Measurements from ENCODE around the gene MAP2K5.

MAP2K5 gene

DNA sequence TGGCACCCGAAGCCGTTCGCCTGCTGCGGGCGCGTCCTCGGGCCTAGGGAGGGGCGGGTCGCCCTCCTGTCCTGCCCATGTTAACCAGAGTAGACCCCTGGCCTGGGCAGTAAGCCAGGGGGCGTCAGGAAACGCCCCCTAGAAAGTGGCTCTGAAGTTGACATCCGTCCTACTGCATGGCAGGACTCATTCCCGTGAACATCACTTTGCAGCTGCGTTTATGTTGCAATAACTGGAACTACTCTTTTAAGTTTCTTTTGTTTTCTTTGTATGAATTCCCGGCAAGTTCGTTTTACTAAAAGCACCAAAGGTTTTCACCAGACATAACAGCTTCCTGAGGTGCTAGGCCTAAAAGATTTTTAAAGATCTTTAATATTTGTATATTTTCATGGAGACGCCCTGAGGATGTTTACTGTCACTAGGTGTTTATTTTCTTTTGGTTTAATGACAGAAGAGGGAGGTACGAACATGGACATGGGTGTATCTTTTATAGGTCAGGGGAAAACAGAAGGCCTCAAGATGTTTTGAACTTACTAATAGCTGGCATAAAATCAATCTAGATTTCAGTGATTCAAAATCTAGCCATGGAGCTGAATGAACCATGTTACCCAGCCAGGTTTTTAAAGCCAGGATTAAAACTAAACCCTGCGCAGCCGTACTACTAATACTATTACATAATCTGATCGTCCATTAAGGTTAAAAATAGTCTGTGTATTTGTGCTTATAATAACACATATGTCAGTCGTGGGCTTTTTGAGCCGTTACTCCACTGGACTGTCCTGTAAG is 20.5 kb upstream of the MAP2K5 start:
- no peak for DNase-seq

DNA sequence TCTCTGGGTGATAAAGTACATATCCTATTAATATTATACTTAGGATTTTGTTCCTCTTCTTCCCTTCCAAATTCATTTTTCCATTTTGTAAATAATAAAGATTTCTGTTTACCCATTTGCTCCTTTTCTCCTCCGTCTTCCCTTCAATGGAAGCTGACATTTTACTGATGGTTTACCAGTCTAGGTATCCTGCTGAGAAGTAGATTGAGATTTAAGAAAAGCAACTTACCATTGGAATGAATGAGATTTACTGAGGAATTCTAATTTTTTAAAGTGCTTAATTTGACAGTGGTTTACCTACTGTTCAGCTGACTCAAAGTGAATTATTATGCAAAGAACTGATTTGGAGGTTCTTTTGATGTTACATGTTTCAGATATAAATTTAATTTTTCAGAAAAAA is 19.2 kb upstream of the MAP2K5 start:
- no peak for DNase-seq

DNA sequence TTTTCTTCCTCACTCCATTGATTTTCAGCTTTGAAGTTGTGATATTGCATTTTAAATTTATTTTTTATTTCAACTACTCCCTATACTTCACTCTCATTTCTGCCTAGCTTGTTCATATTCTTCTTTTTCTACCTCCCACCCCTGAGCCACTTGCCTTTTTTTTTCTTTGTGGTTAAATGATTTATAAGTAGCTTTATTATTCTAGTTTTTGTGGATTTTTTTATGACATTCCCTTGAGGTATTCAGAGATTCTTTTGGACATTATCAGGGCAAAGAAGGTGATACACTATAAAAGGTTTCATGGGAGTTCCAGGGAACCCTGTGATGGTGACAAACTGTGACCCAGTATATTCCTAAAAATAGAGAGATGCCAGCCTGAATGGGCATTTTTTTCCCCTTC is 18.3 kb upstream of the MAP2K5 start:
- no peak for DNase-seq

DNA sequence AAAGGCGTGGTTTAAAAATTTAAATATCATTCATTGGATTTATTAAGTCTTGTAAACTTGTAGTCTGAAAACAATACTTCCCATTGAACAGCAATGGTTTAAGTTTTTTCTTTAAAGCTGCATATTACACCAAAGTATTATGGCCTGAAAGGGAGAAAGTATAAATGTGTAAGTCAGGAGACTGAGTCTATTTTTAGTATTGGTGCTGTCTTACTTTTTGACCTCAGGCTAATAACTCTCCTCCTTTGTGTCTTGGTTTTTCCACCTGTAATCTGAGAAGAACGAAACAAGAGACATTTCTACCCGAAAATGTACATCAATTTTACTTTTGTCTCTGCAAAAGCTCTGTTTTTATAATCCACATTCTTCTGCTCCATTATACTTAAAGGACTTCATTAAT is 14.0 kb upstream of the MAP2K5 start:
- DNase-seq: no peak

DNA sequence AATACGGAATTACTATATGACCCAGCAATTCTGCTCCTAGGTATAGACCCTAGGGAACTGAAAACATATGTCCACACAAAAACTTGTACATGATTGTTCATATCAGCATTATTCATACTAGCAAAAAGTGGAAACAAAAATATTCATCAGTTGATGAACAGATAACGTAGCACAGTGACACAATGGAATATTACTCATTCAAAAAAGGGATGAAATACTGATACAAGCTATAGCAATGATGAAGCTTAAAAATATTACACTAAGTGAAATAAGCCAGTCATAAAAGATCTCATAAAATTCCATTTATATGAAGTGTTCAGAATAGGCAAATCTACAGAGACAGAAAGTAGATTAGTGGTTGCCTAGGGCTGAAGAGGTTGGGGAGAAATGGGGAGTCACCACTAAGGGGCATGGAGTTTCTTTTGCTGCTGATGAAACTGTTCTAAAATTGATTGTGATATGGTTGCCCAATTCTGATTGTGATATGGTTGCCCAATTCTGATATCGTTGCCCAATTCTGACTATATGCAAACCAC is 11.1 kb upstream of the MAP2K5 start:
- no peak for DNase-seq

DNA sequence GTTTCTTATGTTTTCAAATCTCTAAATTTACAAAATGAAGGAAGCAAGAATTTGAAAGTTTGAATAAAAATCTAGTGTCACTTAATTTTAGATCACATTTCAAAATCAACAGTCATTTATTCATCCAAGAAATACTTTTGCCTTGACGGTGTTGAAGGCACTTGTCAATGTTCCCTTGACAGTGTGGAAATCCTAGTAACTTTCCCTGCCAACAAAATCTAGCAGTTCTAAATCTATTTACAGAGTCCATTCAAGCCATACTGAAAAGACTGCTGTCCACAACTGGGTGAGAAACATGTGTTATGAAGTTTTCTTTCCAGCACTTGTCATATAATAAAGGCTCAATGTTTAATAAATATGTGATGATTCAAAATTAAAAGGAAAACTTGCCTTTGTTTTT is 8.6 kb upstream of the MAP2K5 start:
- DNase-seq: no peak

DNA sequence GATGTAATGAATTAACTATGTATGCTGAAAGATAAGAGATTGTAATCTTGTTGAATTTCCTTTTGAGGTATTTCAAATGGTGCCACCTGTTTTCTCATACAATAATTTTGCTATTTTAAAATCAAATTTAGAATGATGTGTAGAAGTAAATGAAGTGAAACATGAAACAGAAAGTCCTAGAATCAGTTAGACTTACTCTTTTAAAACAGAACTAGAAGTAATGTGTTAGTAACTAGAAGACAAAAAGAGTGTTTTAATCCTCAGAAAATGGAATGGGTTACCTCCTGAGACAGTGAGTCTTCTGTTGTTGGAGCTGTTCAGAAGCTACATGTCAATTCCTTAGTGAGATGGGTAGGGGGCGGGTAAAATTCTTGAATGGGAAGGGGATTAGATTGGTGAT is 8.1 kb upstream of the MAP2K5 start:
- no peak for DNase-seq

DNA sequence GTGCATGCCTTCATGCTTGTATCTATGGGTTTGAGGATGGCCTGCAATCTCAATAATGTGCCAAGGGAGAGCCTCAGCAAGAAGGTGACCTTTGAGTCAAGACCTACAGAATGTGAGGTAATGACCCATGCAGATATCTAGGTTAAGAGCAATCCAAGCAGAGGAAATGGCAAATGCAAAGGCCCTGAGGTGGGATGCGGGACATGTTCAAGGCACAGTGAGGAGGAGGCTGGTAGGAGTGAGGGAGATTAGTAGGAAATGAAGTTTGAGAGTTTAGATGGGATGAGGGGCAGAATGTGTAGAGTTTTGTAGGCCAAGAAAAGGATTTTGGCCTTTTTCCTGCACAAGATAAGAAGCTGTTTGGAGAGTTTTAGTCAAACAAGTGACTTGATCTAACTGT is 4.7 kb upstream of the MAP2K5 start:
- DNase-seq: no peak

DNA sequence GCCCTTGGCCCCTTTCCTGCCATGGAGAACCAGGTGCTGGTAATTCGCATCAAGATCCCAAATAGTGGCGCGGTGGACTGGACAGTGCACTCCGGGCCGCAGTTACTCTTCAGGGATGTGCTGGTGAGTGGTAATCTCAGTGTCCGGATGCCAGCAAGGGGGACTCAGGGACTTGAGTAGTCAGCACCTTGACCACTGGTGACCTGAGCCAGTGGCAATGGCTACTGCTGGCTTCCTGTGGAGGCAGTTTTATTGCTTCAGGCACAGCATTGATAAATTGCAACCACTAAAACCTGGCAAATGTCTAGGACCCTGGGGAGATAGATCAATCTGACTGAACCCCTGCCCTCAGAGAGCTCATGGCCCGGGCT is 830 bp downstream of the MAP2K5 start:
- no peak for DNase-seq

DNA sequence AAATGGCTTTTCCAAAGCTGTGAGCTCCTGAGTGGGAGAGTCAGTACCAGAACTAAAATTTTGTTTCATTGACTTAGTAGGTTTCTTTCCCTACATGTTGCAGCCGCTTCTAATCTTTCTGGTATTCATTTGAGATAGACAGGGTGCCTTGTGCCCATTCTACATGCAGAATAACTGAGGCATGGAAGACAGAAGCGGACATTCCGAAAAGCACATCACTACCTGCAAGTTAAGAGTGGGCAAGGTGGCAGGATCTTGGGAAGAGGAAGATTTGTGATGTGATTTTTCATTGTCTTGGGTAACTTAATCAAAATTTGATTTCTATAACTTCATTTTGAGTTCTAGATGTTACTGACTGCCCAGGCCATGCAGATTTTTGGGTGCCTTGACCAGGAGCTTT is 2.0 kb downstream of the MAP2K5 start:
- DNase-seq: no peak

DNA sequence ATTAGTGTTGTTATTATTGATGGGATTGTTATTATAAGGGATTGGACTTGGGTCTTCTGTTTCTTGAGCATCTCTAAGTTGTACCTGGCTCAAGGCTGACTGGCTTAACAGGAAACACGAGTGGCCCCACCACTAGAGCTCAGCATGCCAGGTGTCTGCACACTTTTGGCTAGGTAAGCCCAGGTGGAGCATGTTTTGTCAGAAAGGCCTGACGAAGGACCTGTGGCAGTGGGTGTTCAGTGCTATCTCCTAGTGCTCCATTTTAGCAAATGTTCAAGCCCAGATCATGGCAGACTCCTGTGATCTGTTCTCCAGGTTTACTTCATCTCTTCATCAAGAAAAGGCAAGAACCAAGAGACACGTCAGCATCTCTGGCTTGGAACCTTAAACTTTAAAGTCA is 3.4 kb downstream of the MAP2K5 start:
- DNase-seq: no peak

DNA sequence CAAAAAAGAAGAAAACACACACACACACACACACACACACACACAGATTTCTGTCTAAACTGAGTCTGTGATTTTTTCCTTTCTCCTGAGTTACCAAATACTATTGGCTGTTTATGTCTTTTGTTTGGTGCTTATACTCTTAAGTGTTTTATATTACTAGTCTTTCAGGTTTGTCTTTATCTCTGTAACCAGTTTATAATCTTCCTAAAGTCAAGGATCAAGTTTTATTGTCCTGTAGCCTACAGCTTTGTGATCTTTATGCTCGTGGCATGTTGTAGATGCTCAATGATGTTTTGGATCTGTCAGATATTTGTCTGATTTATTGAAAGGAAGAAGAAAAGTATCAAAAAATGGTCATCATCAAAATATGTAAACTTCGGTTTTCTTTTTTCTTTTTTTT is 4.6 kb downstream of the MAP2K5 start:
- DNase-seq: no peak

DNA sequence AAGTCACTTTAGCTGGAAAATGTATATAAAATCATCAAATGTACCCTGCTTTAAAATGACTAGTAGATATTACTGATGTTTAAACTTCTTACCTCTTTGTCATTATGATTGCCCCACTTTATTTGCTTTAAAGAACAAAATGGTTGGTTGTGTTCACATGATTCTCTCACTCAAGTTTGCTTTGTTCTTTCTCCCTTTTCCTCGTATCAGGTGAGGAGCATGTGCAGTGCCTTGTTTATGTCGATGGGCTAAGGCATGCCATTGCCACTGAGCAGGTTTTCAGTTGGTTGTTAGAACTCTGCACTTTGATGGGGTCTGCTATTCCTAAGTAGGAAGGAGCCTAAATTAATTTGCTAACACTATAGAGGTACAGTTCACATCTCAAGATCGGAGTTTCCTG is 5.3 kb downstream of the MAP2K5 start:
- no peak for DNase-seq

DNA sequence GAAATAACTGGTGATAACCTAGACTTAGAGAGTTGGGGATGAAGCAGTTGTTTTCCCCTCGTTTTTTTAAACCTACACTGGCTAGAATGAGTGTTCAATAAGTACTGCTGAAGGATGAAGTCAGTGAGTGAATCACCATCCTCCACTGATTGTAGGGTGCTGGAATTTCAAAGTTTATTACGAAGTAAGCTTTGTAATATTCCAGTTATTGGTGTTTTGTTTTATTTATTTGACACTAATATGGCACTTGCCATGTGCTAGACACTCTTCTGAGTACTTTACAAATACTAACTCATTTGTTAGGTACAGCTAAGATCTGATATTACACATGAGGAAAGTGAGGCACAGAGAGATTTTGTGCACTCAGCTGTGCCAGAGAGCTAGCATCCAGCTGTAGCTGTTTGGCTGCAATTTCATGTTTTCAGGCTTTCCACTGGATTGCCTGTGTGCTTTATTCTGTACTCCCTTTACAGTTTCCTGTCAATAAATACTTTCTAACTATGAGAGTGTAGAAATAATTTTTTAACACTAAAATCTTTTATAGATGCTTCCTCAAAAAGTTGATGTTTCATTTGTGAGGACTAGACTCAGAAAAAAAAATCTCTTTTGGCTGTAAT is 5.8 kb downstream of the MAP2K5 start:
- no peak for DNase-seq

DNA sequence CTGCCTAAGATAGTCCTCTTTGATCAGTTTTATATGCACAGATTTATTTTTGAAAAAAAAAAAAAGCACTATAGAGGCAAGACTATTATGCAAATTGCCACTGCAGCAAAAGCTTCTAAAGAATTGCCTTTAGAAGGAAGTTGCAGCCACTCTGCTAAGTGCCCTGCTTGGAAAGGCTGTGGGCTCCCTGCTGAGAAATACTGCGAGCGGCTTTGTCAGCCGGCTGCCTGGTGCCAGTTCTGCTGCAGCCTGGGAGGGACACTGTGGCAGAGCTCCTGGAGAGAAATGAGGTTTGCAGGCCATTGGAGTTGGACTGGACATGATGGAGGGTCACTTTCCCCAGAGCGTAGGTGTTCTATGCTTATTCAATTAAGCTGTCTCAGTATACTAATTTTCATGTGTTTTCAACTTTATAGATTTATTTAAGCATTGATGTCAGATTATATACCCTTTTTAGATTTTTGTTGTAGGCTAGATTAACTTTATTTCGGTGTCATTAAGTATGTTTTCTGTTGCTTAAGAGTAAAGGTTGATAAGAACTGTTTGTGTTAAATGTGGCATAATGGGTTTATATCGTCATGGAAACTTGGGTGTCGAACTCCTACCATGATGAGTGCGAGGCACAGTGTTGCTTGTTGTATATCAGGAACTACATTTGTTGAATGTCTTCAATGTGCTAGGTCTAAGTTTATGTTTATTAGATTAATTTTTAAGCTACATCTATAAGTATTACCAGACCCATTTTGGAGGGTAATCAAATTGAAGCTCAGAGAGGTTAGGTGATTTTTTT is 6.6 kb downstream of the MAP2K5 start:
- no peak for DNase-seq

DNA sequence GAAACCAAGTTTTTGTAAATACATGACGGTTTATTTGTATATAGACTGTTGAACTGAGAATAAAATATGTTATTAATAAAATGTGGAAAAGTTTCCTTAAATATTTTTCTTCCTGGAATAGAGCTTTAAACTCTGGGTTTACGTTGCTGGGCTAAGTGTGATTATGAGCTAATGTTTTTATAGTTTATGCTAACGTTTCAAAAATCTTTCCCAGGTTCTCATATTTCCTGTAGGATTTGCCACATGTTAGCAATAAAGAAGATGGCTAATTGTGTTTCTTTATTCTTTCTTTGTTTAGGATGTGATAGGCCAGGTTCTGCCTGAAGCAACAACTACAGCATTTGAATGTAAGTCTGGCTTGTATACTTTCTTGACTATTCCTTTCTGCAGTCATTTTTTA is 7.2 kb downstream of the MAP2K5 start:
- DNase-seq: no peak

DNA sequence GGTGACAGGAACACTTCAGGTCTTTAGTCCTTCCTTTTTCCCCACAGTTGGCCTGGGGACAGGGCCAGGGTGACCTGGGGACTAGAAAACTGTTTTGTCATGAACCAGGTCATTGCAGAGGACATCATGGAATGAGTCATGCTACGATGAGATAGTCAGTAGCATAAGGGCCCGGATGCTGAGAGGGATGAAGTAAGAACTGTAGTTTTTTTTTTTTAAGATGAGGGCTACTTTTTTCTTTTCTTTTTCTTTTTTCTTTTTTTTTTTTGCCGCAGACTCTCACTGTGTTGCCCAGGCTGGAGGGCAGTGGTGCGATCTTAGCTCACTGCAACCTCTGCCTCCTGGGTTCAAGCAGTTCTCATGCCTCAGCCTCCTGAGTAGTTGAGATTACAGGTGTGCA is 8.0 kb downstream of the MAP2K5 start:
- DNase-seq: no peak

DNA sequence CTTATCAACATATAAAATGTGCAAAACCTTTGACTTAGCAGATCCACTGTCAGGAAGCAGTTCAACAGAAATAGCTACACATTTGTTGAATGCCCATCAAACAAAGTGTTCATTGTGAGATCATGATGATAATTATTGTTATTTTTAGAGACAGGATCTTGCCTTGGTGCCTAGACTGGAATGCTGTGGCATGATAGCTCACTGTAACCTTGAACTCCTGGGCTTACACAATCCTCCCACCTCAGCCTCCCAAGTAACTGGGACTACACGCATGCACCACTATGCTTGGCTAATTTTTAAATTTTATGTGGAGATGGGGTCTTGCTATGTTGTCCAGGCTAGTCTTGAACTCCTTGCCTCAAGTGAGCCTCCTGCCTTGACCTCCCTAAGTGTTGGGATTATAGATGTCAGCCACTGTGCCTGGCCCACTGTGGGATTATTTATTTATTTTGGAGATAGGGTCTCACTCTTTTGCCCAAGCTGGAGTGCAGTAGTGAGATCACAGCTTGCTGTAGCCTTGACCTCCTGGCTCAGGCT is 8.8 kb downstream of the MAP2K5 start:
- DNase-seq: no peak

DNA sequence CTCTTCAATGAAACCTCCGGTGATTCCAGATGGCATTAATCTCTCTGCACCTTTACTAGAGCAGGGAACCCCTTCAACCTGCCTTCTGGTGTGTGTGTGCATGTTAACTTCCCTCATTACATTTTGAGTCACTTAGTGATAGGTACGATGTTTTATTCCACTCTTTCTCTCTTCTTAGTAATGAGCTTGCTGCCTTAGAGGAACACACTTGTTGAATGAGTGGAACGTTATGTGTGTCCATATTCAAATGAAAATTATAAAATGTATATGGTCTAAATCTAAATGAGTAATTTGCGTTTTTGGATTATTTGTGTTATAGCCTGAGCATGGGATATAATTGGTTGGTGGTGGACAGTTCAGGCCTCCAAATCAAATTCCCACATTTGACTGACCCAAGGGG is 12.1 kb downstream of the MAP2K5 start:
- no peak for DNase-seq

DNA sequence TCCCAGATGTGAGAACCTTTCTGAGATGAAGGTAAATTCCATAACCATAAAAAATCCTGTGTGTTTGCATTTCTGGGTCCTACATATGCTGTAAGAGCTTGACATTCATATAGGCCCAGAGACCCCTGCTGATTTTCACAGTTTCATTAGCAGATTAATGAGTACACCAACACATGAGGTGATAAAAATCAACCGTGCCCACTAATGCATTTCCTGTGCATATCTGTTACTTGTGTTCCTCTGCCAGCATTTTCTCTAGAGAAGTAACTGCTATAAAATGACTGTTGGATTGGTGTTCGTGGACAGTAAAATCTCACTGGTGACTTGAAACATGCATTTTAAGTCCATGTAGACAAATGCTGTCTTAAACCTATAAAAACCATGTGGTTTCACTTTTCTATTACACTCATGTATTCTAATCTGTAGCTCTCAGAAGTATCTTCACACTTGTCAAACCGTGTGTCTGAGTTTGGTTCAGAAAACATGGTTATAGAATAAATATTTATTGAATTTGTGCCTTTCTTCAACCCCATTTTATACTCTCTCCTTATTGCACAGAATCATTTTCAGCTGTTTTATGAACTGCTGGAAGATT is 14.6 kb downstream of the MAP2K5 start:
- DNase-seq: no peak

DNA sequence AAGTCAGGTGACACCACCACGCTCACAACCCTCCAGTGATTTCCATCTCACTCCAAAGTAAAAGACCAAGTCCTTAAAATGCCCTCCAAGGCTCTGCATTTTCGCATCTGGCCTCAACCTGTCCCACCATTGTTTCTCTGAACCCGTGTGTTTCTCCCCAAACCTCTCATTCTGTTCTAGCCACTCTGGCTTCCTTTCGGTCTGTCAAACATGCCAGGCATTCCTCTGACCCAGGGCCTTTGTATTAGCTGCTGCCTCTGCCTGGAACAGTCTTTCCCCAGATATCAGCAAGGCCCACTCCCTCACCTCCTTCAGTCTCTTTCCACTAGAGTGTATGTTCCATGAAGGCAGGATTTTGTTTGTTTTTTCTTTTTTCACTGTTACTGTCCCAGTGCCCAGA is 16.0 kb downstream of the MAP2K5 start:
- no peak for DNase-seq

DNA sequence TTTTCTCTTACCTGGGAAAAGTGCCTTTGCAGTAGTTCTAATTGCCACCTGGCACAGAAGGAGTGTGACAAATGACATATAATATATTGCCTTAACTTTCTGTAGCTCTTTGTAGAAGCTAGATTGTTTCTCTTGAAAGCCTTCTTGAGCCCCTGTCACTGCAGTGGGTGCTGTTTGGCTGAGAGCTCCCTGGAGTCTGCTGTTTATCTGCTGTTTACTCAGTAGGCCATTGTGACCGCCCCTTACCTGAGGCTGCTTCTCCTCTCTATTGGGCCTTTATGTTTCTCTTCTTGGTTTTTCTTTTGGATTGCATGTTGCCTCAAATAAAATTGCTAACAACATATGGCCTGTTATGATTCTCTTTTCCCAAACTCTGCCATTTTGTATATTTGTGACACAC is 16.7 kb downstream of the MAP2K5 start:
- DNase-seq: no peak

DNA sequence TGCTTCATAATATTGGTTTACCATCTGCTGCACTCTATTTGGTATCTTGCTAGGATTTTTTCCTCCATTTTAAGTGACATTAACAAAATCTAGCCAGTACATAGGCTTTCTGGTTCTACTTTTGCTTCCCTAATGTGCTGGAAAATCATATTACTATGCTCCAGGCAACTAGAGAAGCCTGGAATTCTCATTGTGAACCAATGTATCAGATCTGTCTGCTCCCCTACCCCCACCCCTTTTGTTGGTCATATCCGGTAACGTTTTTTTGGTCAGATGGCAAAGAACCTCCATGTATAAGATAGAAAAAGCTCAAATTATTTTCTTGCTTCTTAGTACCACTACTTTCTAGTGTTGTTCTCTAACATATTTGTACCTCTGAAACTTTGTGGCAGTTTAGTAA is 17.1 kb downstream of the MAP2K5 start:
- DNase-seq: no peak
